Astrocyte of the cerebellum (primary cell): ENCODE measurements around the gene NETO1.

Experiments used
- DNase-seq: peaks from one replicate; pipeline ENCODE4 v3.0.0-alpha.2; 2011; ENCODE audit warnings: low read depth
- H3K4me3 ChIP-seq: 2 replicates; pipeline ENCODE4 v1.5.1; 2011; ENCODE audit warnings: mild to moderate bottlenecking, low read depth, low read length, moderate library complexity
- CTCF ChIP-seq: IDR thresholded peaks from 2 replicates; pipeline ENCODE4 v1.5.1; 2012; ENCODE audit warnings: low read length, low read depth, moderate library complexity, mild to moderate bottlenecking; ENCODE audit errors: missing control alignments
- in situ Hi-C: cut with HindIII; loops from 2 replicates; pipeline ENCODE4 v1.10.0; 2017; ENCODE audit warnings: low sequenced_read_pairs

Gene NETO1

GRCh38 chr18:72866901-72867745, 664 bp downstream of the NETO1 start:
- peak overlapping the region; percentile 68 for H3K4me3 ChIP-seq
- in situ Hi-C loops: no loop called here
- DNase-seq: no peak
- TF ChIP-seq CTCF: no peak

- no peak for DNase-seq
- H3K4me3 ChIP-seq: peak overlapping the region; percentile 68
- TF ChIP-seq CTCF: no peak
- in situ Hi-C loops: no loop called here
Observed at GRCh38 chr18:72866442-72866900, 1.3 kb downstream of the NETO1 start.

- TF ChIP-seq CTCF: no peak
- no peak for DNase-seq
- in situ Hi-C loops: no loop called here
- no peak overlapping the region for H3K4me3 ChIP-seq
Observed at GRCh38 chr18:72863754-72864153, 4.0 kb downstream of the NETO1 start.

- in situ Hi-C loops: no loop called here
- TF ChIP-seq CTCF: no peak
- no peak overlapping the region for H3K4me3 ChIP-seq
Observed at GRCh38 chr18:72859088-72859487, 8.7 kb downstream of the NETO1 start.

GRCh38 chr18:72849671-72850070, 18.1 kb downstream of the NETO1 start:
- no peak overlapping the region for H3K4me3 ChIP-seq
- in situ Hi-C loops: no loop called here
- DNase-seq: no peak
- TF ChIP-seq CTCF: no peak

More at GRCh38 chr18:72859088-72859487, 8.7 kb downstream of the NETO1 start:
- no peak for DNase-seq

GRCh38 chr18:72848503-72849237, 19.1 kb downstream of the NETO1 start:
- no peak for DNase-seq
- no peak overlapping the region for H3K4me3 ChIP-seq
- TF ChIP-seq CTCF: no peak
- in situ Hi-C loops: no loop called here
